ENCODE data around the gene AK1. TPM values are rescaled to one million over a fixed set of nuclear protein-coding genes. Genes with fewer than 3 reads are reported as not detected.

Gene AK1
- total and polyA plus RNA-seq, 2 of the 13 experiments (the other 11 are each of a cell fraction or from before 2014, with no cell fraction given) = 19.1 to 32.8 TPM

GRCh38 chr9:127899128-127899943, 21.9 kb upstream of the AK1 start, which contains the start of gene ST6GALNAC6 (continued):
- no peak for TF ChIP-seq MIXL1 (CRISPR knock-in tag; IDR thresholded peaks at IDR 0.05)
- TF ChIP-seq RORA (CRISPR knock-in tag; IDR thresholded peaks at IDR 0.05) = no peak
- peak; percentile 29; the same call in 1 of the 2 replicates for TF ChIP-seq ZNF232 (CRISPR knock-in tag; IDR thresholded peaks at IDR 0.05; ENCODE audit: borderline replicate concordance)
- no peak for TF ChIP-seq ZNF878 (CRISPR knock-in tag; IDR thresholded peaks at IDR 0.05)
- no peak for TF ChIP-seq FOXO1 (CRISPR knock-in tag; IDR thresholded peaks at IDR 0.05)
- no peak for TF ChIP-seq ZNF318 (CRISPR knock-in tag; IDR thresholded peaks at IDR 0.05)
- no peak for TF ChIP-seq ZNF337 (CRISPR knock-in tag; IDR thresholded peaks at IDR 0.05; ENCODE audit: borderline replicate concordance, low read depth)
- no peak for TF ChIP-seq BORCS8-MEF2B (CRISPR knock-in tag; IDR thresholded peaks at IDR 0.05)
- peak; percentile 44; the same call in 1 of the 2 replicates for TF ChIP-seq ZNF441 (CRISPR knock-in tag; IDR thresholded peaks at IDR 0.05; ENCODE audit: borderline replicate concordance)
- TF ChIP-seq ZNF512 (CRISPR knock-in tag; IDR thresholded peaks at IDR 0.05) = no peak
- TF ChIP-seq ZNF772 (CRISPR knock-in tag; IDR thresholded peaks at IDR 0.05) = no peak
- TF ChIP-seq TSC22D2 (CRISPR knock-in tag; IDR thresholded peaks at IDR 0.05; ENCODE audit: borderline replicate concordance) = no peak
- TF ChIP-seq ZNF598 (CRISPR knock-in tag; IDR thresholded peaks at IDR 0.05; ENCODE audit: borderline replicate concordance) = 0 out of 2 replicates have a peak, but pooled peaks have one; percentile 18
- 0 out of 2 replicates have a peak, but pooled peaks have one; percentile 2 for TF ChIP-seq FUBP1 (CRISPR knock-in tag; IDR thresholded peaks at IDR 0.05; ENCODE audit: borderline replicate concordance)
- no peak for TF ChIP-seq ZBTB43 (CRISPR knock-in tag; conservative IDR thresholded peaks at IDR 0.05)
- TF ChIP-seq SNAPC2 (CRISPR knock-in tag; IDR thresholded peaks at IDR 0.05) = no peak

All from HepG2 (cell line).